Kidney (tissue), 14 donors: ENCODE results near the gene RAPGEF5. TPM values are rescaled to one million over a fixed set of nuclear protein-coding genes. Genes with fewer than 3 reads are reported as not detected.

ENCODE experiments used
- DNase-seq, 5 donors: peaks; one replicate each; pipeline ENCODE4 v3.0.0-alpha.2; 2013 to 2020
- FAIRE-seq: peaks from 2 replicates; lab custom pipeline; 2012; peaks lifted over from hg19 to GRCh38; lab: Jason Lieb, UNC
- H3K27ac ChIP-seq, 2 donors: one replicate each; pipeline ENCODE4 v1.7.0; 2013; ENCODE audit warnings: low read depth in 2 of 2, low read length in 2 of 2, inconsistent platforms in 1 of 2
- H3K27me3 ChIP-seq: one replicate; pipeline ENCODE4 v1.7.1; 2013; ENCODE audit warnings: low read length, inconsistent platforms; ENCODE audit not compliant: control insufficient read depth, insufficient read depth
- H3K36me3 ChIP-seq, 3 donors: one replicate each; pipeline versions ENCODE4 v1.7.0 to v1.7.1; 2013; ENCODE audit warnings: low read length in 3 of 3, control low read depth in 1 of 3, inconsistent platforms in 1 of 3; ENCODE audit not compliant: insufficient read depth in 3 of 3, control insufficient read depth in 2 of 3
- H3K4me1 ChIP-seq, 3 donors: one replicate each; pipeline versions ENCODE4 v1.7.0 to v1.7.1; 2013; ENCODE audit warnings: low read length in 3 of 3, inconsistent platforms in 1 of 3, low read depth in 1 of 3; ENCODE audit not compliant: control insufficient read depth in 2 of 3, insufficient read depth in 2 of 3
- H3K4me3 ChIP-seq, 3 donors: one replicate each; pipeline versions ENCODE4 v1.7.0 to v1.8.1; 2013; ENCODE audit warnings: low read length in 3 of 3, control low read depth in 1 of 3, inconsistent platforms in 1 of 3
- H3K9ac ChIP-seq, 3 donors: one replicate each; pipeline versions ENCODE4 v1.7.0 to v1.7.1; 2013; ENCODE audit warnings: low read length in 3 of 3, control low read depth in 1 of 3, inconsistent platforms in 1 of 3
- H3K9me3 ChIP-seq, 3 donors: one replicate each; pipeline versions ENCODE4 v1.7.0 to v1.7.1; 2013; ENCODE audit warnings: low read length in 3 of 3, control low read depth in 1 of 3, inconsistent platforms in 1 of 3; ENCODE audit not compliant: control insufficient read depth in 2 of 3, insufficient read depth in 1 of 3
- CTCF ChIP-seq: IDR thresholded peaks from 3 replicates; pipeline ENCODE4 v1.5.1; 2012; ENCODE audit warnings: mild to moderate bottlenecking, moderate library complexity, borderline replicate concordance; ENCODE audit not compliant: insufficient read depth; ENCODE audit errors: extremely low read depth
- intact Hi-C: fragments of 100-400 bp; cut with DNase I; formaldehyde crosslinking; loops from one replicate; pipeline ENCODE4 v1.11.1; 2022
- polyA plus RNA-seq: library from polyadenylated mRNA; stranded (reverse); fragments of 350-450 nt; fragmentation: Illumina TruSeq; extraction: RNeasy Lipid Tissue Mini Kit (QIAGEN cat#74804); gene quantifications from one replicate; pipeline ENCODE4 v1.2.3, GENCODE V29; 2014; ENCODE audit warnings: low read depth, low replicate concordance; ENCODE audit not compliant: insufficient read depth
- total RNA-seq: library from RNA; stranded (reverse); fragmentation: NEBNext Ultra II Directional; extraction: Animal tissue kit (Norgen Biotek cat#: 25700); gene quantifications from one replicate; pipeline ENCODE4 v1.2.1, GENCODE V29; 2021
- donor health status: control.
- donor health status: control.
- donor health status: control.
- donor health status: control.
- donor health status: control.
- donor health status: DM: yes; HTN: yes; CAD: no.
- donor health status: Normal renal cell carcinoma (clear cell type).

RAPGEF5 gene
- total and polyA plus RNA-seq, 2 donors from 2014 or later, result 3.9 to 67.8 TPM

- H3K9ac ChIP-seq, result no peak overlapping the region
- DNase-seq (no peak), FAIRE-seq (no peak)
- H3K4me1 ChIP-seq, result peaks cover 0 to 9% (median 4%) of the 10 kb centered on the region in 3 donors
- H3K27ac ChIP-seq, result no peak overlapping the region
- intact Hi-C loops, result no loop called here
- TF ChIP-seq CTCF, result no peak
- no peak overlapping the region for H3K4me3 ChIP-seq
- no peaks in the 10 kb centered on the region for H3K27me3 ChIP-seq
- H3K36me3 ChIP-seq, result no peaks in the 10 kb centered on the region
- H3K9me3 ChIP-seq, result no peaks in the 10 kb centered on the region
These were observed 154.8 kb downstream of the RAPGEF5 start for GRCh38 chr7:22202141-22202540.

DNA sequence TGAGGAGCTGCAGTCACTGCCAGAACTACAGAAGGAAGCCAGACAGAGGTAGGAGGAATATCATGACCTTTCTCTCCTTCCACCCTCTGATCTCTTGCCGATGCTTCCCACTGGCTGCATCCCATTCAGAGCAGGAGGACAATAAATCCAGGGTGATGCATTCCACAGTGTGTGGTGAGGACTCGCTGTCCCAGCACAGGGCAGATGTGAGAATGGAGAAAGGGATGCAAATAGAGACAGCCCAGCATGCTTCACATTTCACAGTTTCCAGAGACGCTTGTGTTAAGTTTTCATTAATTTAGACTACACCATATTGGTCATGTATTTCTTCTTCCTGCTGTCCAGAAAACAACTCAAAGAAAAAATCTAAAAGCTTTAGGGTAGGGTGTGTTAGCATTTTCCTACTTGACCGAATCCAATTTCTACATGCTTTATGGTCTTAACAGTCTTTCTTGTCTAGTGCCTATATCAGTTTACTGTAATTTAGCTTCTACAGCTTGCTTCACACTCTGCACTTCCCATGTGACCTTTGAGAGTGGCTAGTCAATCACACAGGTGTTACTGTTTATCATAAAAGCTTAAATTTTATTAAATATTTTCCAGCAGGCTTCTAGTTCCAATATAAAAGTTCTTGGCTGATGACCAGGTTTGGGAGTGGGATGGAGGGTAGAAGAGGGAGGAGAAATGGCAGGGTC lies 155.6 kb downstream of the RAPGEF5 start:
- FAIRE-seq, result no peak

GRCh38 chr7:22200777-22201176 lies 156.2 kb downstream of the RAPGEF5 start:
- no peak for DNase-seq
- H3K4me1 ChIP-seq, result peaks cover 0 to 9% (median 4%) of the 10 kb centered on the region in 3 donors
- FAIRE-seq, result no peak
- intact Hi-C loops, result no loop called here
- H3K4me3 ChIP-seq, result no peak overlapping the region
- H3K27ac ChIP-seq, result no peak overlapping the region
- no peaks in the 10 kb centered on the region for H3K36me3 ChIP-seq
- H3K9ac ChIP-seq, result no peak overlapping the region
- no peaks in the 10 kb centered on the region for H3K27me3 ChIP-seq
- no peak for TF ChIP-seq CTCF
- no peaks in the 10 kb centered on the region for H3K9me3 ChIP-seq

More for the DNA sequence above, 155.6 kb downstream of the RAPGEF5 start:
- DNase-seq, result peak in 3 of 5 donors; percentile 15 to 61 (median 61)
- Histone ChIP-seq H3K4me3 (no peak overlapping the region), H3K27me3 (no peaks in the 10 kb centered on the region), H3K9ac (no peak overlapping the region), H3K4me1 (peaks cover 0 to 9% (median 4%) of the 10 kb centered on the region in 3 donors), H3K27ac (no peak overlapping the region), H3K9me3 (no peaks in the 10 kb centered on the region), H3K36me3 (no peaks in the 10 kb centered on the region)
- no peak for TF ChIP-seq CTCF
- intact Hi-C loops, result no loop called here
